Stomach (tissue), 4 donors: ENCODE measurements around the gene SLC25A24.

Experiments
- CTCF ChIP-seq, 7 experiments: fragments of 450-650 bp in 4 of 7; fragments of 200-600 bp in 3 of 7; sonication (generic) in 3 of 7; IDR thresholded peaks; one replicate each; pipeline ENCODE4 v1.5.1; 2016 to 2019; ENCODE audit warnings: antibody characterized with exemption in 7 of 7, control low read depth in 2 of 7, mild to moderate bottlenecking in 1 of 7
- EP300 ChIP-seq: sonication (generic); formaldehyde crosslinking; IDR thresholded peaks from one replicate; pipeline ENCODE4 v1.6.1; 2017; ENCODE audit warnings: antibody characterized with exemption
- POLR2A ChIP-seq, 4 donors: fragments of 450-650 bp; IDR thresholded peaks; one replicate each; pipeline ENCODE4 v1.6.1; 2016; ENCODE audit warnings: antibody characterized with exemption in 4 of 4, control low read depth in 2 of 4, mild to moderate bottlenecking in 1 of 4, moderate library complexity in 1 of 4

GRCh38 chr1:108211014-108211413 is 10.9 kb upstream of the SLC25A24 start:
- no peak for TF ChIP-seq POLR2A (IDR thresholded peaks at IDR 0.05)
- TF ChIP-seq EP300 = no peak
- TF ChIP-seq CTCF (IDR thresholded peaks at IDR 0.05) = no peak
